Spleen (tissue), 11 donors: ENCODE measurements around the gene POLN. TPM values are rescaled to one million over a fixed set of nuclear protein-coding genes. Genes with fewer than 3 reads are reported as not detected.

ENCODE experiments used
- DNase-seq: peaks from one replicate; pipeline ENCODE4 v3.0.0-alpha.2; 2020
- H3K27ac ChIP-seq, 8 donors: fragments of 200-600 bp; sonication (generic) in 7 of 8; 1 replicate in 4 of 8; 2 replicates in 4 of 8; pipeline versions ENCODE4 v1.5.0 to v1.8.0; 2016 to 2021; ENCODE audit warnings: inconsistent platforms in 4 of 8, mild to moderate bottlenecking in 4 of 8, moderate library complexity in 1 of 8
- H3K27me3 ChIP-seq, 7 donors: fragments of 200-600 bp; sonication (generic) in 6 of 7; replicated peaks in 1 of 7; 1 replicate in 4 of 7; 2 replicates in 3 of 7; pipeline versions ENCODE4 v1.5.0 to v1.8.0; 2016 to 2021; ENCODE audit warnings: inconsistent platforms in 3 of 7, mild to moderate bottlenecking in 1 of 7
- H3K36me3 ChIP-seq, 6 donors: fragments of 200-600 bp; sonication (generic) in 5 of 6; 1 replicate in 4 of 6; 2 replicates in 2 of 6; pipeline versions ENCODE4 v1.5.0 to v1.8.0; 2016 to 2021; ENCODE audit warnings: inconsistent platforms in 2 of 6
- H3K4me1 ChIP-seq, 6 donors: fragments of 200-600 bp; sonication (generic) in 5 of 6; 1 replicate in 3 of 6; 2 replicates in 3 of 6; pipeline versions ENCODE4 v1.5.0 to v1.8.0; 2016 to 2021; ENCODE audit warnings: inconsistent platforms in 3 of 6
- H3K4me3 ChIP-seq, 8 donors: fragments of 200-600 bp; sonication (generic) in 7 of 8; 1 replicate in 4 of 8; 2 replicates in 4 of 8; pipeline versions ENCODE4 v1.5.0 to v1.8.0; 2016 to 2021; ENCODE audit warnings: inconsistent platforms in 4 of 8, mild to moderate bottlenecking in 4 of 8, moderate library complexity in 2 of 8
- H3K9me3 ChIP-seq, 8 donors: fragments of 200-600 bp; sonication (generic) in 7 of 8; 1 replicate in 4 of 8; 2 replicates in 4 of 8; pipeline versions ENCODE4 v1.5.0 to v1.8.0; 2016 to 2021; ENCODE audit warnings: inconsistent platforms in 4 of 8
- POLR2A ChIP-seq, 3 donors: fragments of 450-650 bp; IDR thresholded peaks; one replicate each; pipeline ENCODE4 v1.5.1; 2017; ENCODE audit warnings: antibody characterized with exemption in 3 of 3, mild to moderate bottlenecking in 1 of 3
- POLR2AphosphoS5 ChIP-seq, 3 donors: sonication (generic); formaldehyde crosslinking; IDR thresholded peaks; one replicate each; pipeline ENCODE4 v1.5.1; 2017; ENCODE audit warnings: antibody characterized with exemption in 3 of 3
- WGBS, 5 donors: extraction: QIAGEN DNeasy Blood & Tissue Kit in 3 of 5; methylation state at CpG; one replicate each; pipeline versions ENCODE4 v1.1.5 to v1.1.7; 2013 to 2018; 5-methylcytosine and 5-hydroxymethylcytosine counted together
- intact Hi-C: fragments of 100-400 bp; cut with DNase I; formaldehyde crosslinking; loops from one replicate; pipeline ENCODE4 v1.15.0; 2023; ENCODE audit warnings: low total_unique reads
- polyA plus RNA-seq, 3 donors: library from polyadenylated mRNA; stranded (reverse); fragments of 200-250 nt; gene quantifications; one replicate each; pipeline ENCODE4 v1.2.1, GENCODE V29; 2013
- total RNA-seq, 7 donors: library from RNA; depleted of rRNA in 3 of 7; stranded (reverse); fragments of >200 nt in 3 of 7; fragmentation: NEBNext Ultra II Directional in 4 of 7; extraction: Animal tissue kit (Norgen Biotek cat#: 25700) in 4 of 7; gene quantifications; one replicate each; pipeline versions ENCODE4 v1.1.0 to v1.2.1, GENCODE V29; 2016 to 2021
- TF ChIP-seq, protein P1 (sequence below), 11 experiments: fragments of 200-600 bp in 7 of 11; fragments of 450-650 bp in 4 of 11; sonication (generic) in 4 of 11; IDR thresholded peaks in 8 of 11; conservative IDR thresholded peaks in 3 of 11; 1 replicate in 7 of 11; 2 replicates in 4 of 11; pipeline versions ENCODE4 v1.4.0 to v1.8.0; 2016 to 2021; ENCODE audit warnings: antibody characterized with exemption in 11 of 11, inconsistent platforms in 4 of 11, mild to moderate bottlenecking in 1 of 11
- donor health status: healthy with polysubstance abuse.
- donor health status: DM: no; HTN: no; CAD: no; lungs with moderate emphysema.
- donor health status: DM: no; HTN: no; CAD: no.
- donor health status: Bipolar disorder and iron deficiency.
- donor health status: healthy.
- donor health status: DM: no; HTN: no; CAD: no.
- donor health status: DM: yes; HTN: yes; CAD: no.

Gene POLN
- total and polyA plus RNA-seq, 10 donors, result 1.2 to 3.5 (median 2.5) TPM

DNA sequence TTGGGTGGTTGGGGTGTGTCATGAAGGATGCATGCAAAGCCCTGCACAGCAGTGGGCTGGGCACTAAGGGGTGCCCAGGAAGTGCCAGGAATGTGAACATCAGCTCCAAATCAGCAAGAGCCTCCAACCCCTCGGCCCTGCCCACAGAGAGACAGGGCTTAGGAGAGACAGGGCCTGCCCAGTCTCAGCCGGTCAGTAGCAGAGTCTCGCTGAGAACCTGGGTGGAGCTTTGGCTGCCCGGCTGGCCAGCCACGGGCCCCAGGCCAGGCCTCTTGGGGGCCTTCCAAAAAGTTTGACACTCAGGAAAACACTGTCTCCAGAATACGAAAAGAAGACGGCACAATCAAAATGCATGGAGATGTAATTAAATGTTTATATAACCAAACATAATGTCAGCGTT lies 24.3 kb upstream of the POLN start:
- no peaks in the 10 kb centered on the region for H3K9me3 ChIP-seq
- H3K27ac ChIP-seq, result peak overlapping the region in 6 of 8 donors; percentile 15 to 51 (median 26)
- peaks cover 0 to 13% (median 0%) of the 10 kb centered on the region in 6 donors for H3K36me3 ChIP-seq
- TF ChIP-seq POLR2A (IDR thresholded peaks at IDR 0.05) (no peak), POLR2AphosphoS5 (IDR thresholded peaks at IDR 0.05) (no peak)
- TF ChIP-seq, protein P1, sequence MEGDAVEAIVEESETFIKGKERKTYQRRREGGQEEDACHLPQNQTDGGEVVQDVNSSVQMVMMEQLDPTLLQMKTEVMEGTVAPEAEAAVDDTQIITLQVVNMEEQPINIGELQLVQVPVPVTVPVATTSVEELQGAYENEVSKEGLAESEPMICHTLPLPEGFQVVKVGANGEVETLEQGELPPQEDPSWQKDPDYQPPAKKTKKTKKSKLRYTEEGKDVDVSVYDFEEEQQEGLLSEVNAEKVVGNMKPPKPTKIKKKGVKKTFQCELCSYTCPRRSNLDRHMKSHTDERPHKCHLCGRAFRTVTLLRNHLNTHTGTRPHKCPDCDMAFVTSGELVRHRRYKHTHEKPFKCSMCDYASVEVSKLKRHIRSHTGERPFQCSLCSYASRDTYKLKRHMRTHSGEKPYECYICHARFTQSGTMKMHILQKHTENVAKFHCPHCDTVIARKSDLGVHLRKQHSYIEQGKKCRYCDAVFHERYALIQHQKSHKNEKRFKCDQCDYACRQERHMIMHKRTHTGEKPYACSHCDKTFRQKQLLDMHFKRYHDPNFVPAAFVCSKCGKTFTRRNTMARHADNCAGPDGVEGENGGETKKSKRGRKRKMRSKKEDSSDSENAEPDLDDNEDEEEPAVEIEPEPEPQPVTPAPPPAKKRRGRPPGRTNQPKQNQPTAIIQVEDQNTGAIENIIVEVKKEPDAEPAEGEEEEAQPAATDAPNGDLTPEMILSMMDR (IDR thresholded peaks at IDR 0.05 in 8 of 11, conservative IDR thresholded peaks at IDR 0.05 in 3 of 11), result no peak
- H3K4me1 ChIP-seq, result peaks cover 6 to 41% (median 24%) of the 10 kb centered on the region in 6 donors
- H3K27me3 ChIP-seq, result no peaks in the 10 kb centered on the region
- no peak for DNase-seq
- whole genome bisulfite sequencing, 5 donors, result 60 to 89% (median 74%) methylated on average over 8 of the region's 8 CpGs
- intact Hi-C loops, result loop anchor here (10.0 kb wide), 1 partner anchor 149 kb away; the partner anchor contains the start of genes CFAP99 and ZFYVE28
- H3K4me3 ChIP-seq, result no peak overlapping the region

DNA sequence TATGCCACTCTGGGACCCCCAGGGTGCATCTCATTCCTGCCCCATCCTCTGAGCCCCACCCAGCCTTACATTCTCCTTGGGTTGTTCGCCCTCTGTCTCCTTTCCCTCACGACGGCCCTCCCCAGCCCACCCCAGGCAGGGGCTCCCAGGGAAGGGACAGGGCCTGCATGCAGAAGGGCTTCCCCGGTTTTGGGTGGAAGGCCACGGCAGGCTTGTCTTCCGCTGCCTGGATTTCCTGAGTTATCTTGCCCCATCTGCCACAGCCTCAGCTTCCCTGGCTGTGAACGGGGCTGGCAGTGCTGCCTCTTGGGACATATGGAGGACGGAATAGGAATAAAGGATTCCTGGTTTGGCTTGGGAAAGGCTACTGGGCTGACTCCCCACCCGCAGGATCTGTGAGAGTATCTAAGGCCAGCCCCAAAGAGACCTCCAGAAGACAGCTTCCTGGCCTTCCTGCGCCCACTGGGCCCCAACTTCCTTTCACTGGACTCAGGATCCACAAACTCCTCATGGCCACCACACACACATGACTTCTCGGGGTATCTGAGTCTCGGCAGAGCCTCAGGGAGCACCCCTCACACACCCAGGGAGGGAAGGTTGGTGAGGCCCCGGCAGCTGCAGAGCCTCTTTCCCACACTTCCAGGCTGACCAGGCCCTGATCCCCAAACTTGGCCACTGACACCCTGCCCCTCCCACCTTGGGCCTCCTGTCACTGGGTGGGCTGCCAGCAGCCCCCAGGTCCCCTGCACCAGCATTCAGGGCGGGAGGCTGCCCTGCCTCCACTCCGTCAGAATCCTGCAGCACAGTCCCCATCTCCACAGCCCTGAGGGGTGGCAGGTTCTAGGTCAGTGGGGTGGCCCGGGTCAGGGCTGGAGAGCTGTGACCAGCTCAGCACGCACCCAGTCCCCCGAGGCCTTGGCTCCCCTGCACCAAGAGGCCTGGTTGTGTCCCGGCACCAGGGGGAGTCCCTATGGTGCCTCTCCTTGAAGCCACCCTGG lies 23.5 kb upstream of the POLN start:
- DNase-seq, result peak; percentile 76
- Histone ChIP-seq H3K4me1 (peaks cover 11 to 49% (median 31%) of the 10 kb centered on the region in 6 donors), H3K36me3 (peaks cover 0 to 5% (median 0%) of the 10 kb centered on the region in 6 donors), H3K27ac (peak overlapping the region in 6 of 8 donors; percentile 15 to 51 (median 26)), H3K4me3 (no peak overlapping the region), H3K9me3 (no peaks in the 10 kb centered on the region), H3K27me3 (no peaks in the 10 kb centered on the region)
- intact Hi-C loops, result loop anchor here (10.0 kb wide), 1 partner anchor 149 kb away; the partner anchor contains the start of genes CFAP99 and ZFYVE28
- TF ChIP-seq POLR2AphosphoS5 (IDR thresholded peaks at IDR 0.05), result no peak
- no peak for TF ChIP-seq POLR2A (IDR thresholded peaks at IDR 0.05)
- TF ChIP-seq, protein P1 (IDR thresholded peaks at IDR 0.05 in 8 of 11, conservative IDR thresholded peaks at IDR 0.05 in 3 of 11), result no peak
- WGBS, 5 donors, result 79 to 88% (median 87%) methylated on average over 17 to 19 of the region's 19 CpGs

DNA sequence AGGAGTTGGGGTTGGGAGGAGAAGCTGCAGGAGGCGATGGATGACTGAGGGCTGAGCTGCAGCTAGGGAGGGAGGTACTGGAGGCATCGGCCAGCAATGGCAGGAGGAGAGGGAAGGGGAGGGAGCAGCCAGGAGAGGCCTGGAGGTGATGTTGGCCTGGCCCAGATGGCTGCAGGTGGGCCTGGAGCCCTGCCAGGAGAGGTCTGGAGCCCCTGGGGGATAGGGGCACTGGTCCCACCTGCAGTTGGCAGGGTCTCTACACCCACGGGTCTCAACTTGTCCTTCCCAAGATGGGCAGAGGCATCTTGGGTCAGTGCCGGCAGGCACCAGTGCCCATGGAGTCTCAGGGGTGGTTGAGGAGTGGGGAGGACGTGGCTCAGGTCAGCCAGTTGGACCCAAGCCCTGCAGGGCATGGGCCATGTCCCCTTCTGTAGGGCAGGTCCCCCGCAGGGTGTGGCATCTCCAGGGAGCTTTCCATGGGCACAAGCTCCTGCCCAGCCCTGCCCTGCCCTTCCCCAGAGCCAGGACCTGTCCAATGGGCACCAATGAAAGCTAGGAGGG lies 22.6 kb upstream of the POLN start:
- Histone ChIP-seq H3K27ac (peak overlapping the region in 1 of 8 donors; percentile 97), H3K36me3 (peaks cover 0 to 8% (median 5%) of the 10 kb centered on the region in 6 donors), H3K9me3 (no peaks in the 10 kb centered on the region), H3K27me3 (no peaks in the 10 kb centered on the region), H3K4me3 (no peak overlapping the region), H3K4me1 (peaks cover 19 to 58% (median 39%) of the 10 kb centered on the region in 6 donors)
- peak in 1 of 3 donors; percentile 11 for TF ChIP-seq POLR2AphosphoS5 (IDR thresholded peaks at IDR 0.05)
- TF ChIP-seq, protein P1 (IDR thresholded peaks at IDR 0.05 in 8 of 11, conservative IDR thresholded peaks at IDR 0.05 in 3 of 11), result no peak
- no peak for TF ChIP-seq POLR2A (IDR thresholded peaks at IDR 0.05)
- intact Hi-C loops, result loop anchor here (10.0 kb wide), 1 partner anchor 150 kb away; the partner anchor contains the start of genes CFAP99 and ZFYVE28
- 75 to 89% (median 83%) methylated on average over 4 to 6 of the region's 6 CpGs for WGBS, 5 donors
- DNase-seq, result no peak
